IPS-15b (cell line): ENCODE data around the gene TNIK.

Experiments
- H3K27me3 ChIP-seq: one replicate; pipeline ENCODE4 v1.6.1; 2013; ENCODE audit warnings: low read length; ENCODE audit not compliant: control insufficient read depth, insufficient read depth
- H3K36me3 ChIP-seq: one replicate; pipeline ENCODE4 v1.6.1; 2013; ENCODE audit warnings: low read length; ENCODE audit not compliant: control insufficient read depth, insufficient read depth
- H3K4me1 ChIP-seq: one replicate; pipeline ENCODE4 v1.6.1; 2013; ENCODE audit warnings: mild to moderate bottlenecking, low read length; ENCODE audit not compliant: control insufficient read depth, insufficient read depth
- H3K4me3 ChIP-seq: one replicate; pipeline ENCODE4 v1.5.1; 2013; ENCODE audit warnings: low read depth, low read length
- H3K9ac ChIP-seq: one replicate; pipeline ENCODE4 v1.6.1; 2013; ENCODE audit warnings: low read depth, mild to moderate bottlenecking, low read length
- H3K9me3 ChIP-seq: one replicate; pipeline ENCODE4 v1.6.1; 2013; ENCODE audit warnings: mild to moderate bottlenecking, low read length; ENCODE audit not compliant: control insufficient read depth, insufficient read depth

TNIK gene

GRCh38 chr3:171468296-171468906 lies 8.2 kb upstream of the TNIK start:
- Histone ChIP-seq H3K4me1 (no peaks in the 10 kb centered on the region), H3K27me3 (no peaks in the 10 kb centered on the region)

GRCh38 chr3:171465763-171466162 lies 5.6 kb upstream of the TNIK start:
- Histone ChIP-seq H3K9ac (no peak overlapping the region), H3K4me3 (no peak overlapping the region)

More at GRCh38 chr3:171468296-171468906, 8.2 kb upstream of the TNIK start:
- Histone ChIP-seq H3K4me3 (no peak overlapping the region), H3K36me3 (no peaks in the 10 kb centered on the region), H3K9ac (no peak overlapping the region), H3K9me3 (no peaks in the 10 kb centered on the region)

GRCh38 chr3:171464462-171464861 lies 4.3 kb upstream of the TNIK start:
- H3K27me3 ChIP-seq: peaks cover 15% of the 10 kb centered on the region
- H3K4me3 ChIP-seq: no peak overlapping the region
- H3K36me3 ChIP-seq: no peaks in the 10 kb centered on the region
- H3K9me3 ChIP-seq: no peaks in the 10 kb centered on the region
- H3K9ac ChIP-seq: no peak overlapping the region
- H3K4me1 ChIP-seq: peaks cover 2% of the 10 kb centered on the region

More at GRCh38 chr3:171465763-171466162, 5.6 kb upstream of the TNIK start:
- peaks cover 14% of the 10 kb centered on the region for H3K27me3 ChIP-seq
- no peaks in the 10 kb centered on the region for H3K9me3 ChIP-seq
- peaks cover 2% of the 10 kb centered on the region for H3K4me1 ChIP-seq
- no peaks in the 10 kb centered on the region for H3K36me3 ChIP-seq

- H3K4me1 ChIP-seq: peaks cover 5% of the 10 kb centered on the region
- H3K36me3 ChIP-seq: no peaks in the 10 kb centered on the region
- H3K4me3 ChIP-seq: no peak overlapping the region
- H3K27me3 ChIP-seq: peaks cover 19% of the 10 kb centered on the region
- H3K9ac ChIP-seq: no peak overlapping the region
- no peaks in the 10 kb centered on the region for H3K9me3 ChIP-seq
These were observed 2.0 kb upstream of the TNIK start for GRCh38 chr3:171462224-171462623.

- Histone ChIP-seq H3K36me3 (no peaks in the 10 kb centered on the region), H3K9me3 (no peaks in the 10 kb centered on the region), H3K9ac (no peak overlapping the region), H3K27me3 (peaks cover 19% of the 10 kb centered on the region), H3K4me1 (peaks cover 11% of the 10 kb centered on the region), H3K4me3 (peak overlapping the region; percentile 96)
These were observed 1.3 kb upstream of the TNIK start for GRCh38 chr3:171461525-171461917.

GRCh38 chr3:171460725-171461524 lies 720 bp upstream of the TNIK start:
- H3K9ac ChIP-seq: peak overlapping the region; percentile 37
- H3K36me3 ChIP-seq: no peaks in the 10 kb centered on the region
- H3K4me3 ChIP-seq: peak overlapping the region; percentile 96
- peaks cover 11% of the 10 kb centered on the region for H3K4me1 ChIP-seq
- no peaks in the 10 kb centered on the region for H3K9me3 ChIP-seq
- H3K27me3 ChIP-seq: peaks cover 19% of the 10 kb centered on the region

GRCh38 chr3:171459137-171459941 lies 866 bp downstream of the TNIK start:
- peaks cover 15% of the 10 kb centered on the region for H3K4me1 ChIP-seq
- peaks cover 19% of the 10 kb centered on the region for H3K27me3 ChIP-seq
- H3K9me3 ChIP-seq: no peaks in the 10 kb centered on the region
- H3K36me3 ChIP-seq: no peaks in the 10 kb centered on the region
- H3K9ac ChIP-seq: peak overlapping the region; percentile 67
- peak overlapping the region; percentile 96 for H3K4me3 ChIP-seq

GRCh38 chr3:171458864-171459136 lies 1.4 kb downstream of the TNIK start:
- Histone ChIP-seq H3K9ac (no peak overlapping the region), H3K36me3 (no peaks in the 10 kb centered on the region), H3K9me3 (no peaks in the 10 kb centered on the region), H3K27me3 (peaks cover 19% of the 10 kb centered on the region), H3K4me1 (peaks cover 17% of the 10 kb centered on the region), H3K4me3 (peak overlapping the region; percentile 96)

- H3K36me3 ChIP-seq: no peaks in the 10 kb centered on the region
- no peak overlapping the region for H3K9ac ChIP-seq
- peak overlapping the region; percentile 96 for H3K4me3 ChIP-seq
- H3K9me3 ChIP-seq: no peaks in the 10 kb centered on the region
- H3K4me1 ChIP-seq: peaks cover 20% of the 10 kb centered on the region
- H3K27me3 ChIP-seq: peaks cover 19% of the 10 kb centered on the region
These were observed 1.9 kb downstream of the TNIK start for GRCh38 chr3:171458071-171458863.

- Histone ChIP-seq H3K27me3 (peaks cover 19% of the 10 kb centered on the region), H3K4me1 (peaks cover 20% of the 10 kb centered on the region), H3K4me3 (peak overlapping the region; percentile 96), H3K9me3 (no peaks in the 10 kb centered on the region), H3K9ac (peak overlapping the region; percentile 49), H3K36me3 (no peaks in the 10 kb centered on the region)
These were observed 2.6 kb downstream of the TNIK start for GRCh38 chr3:171457607-171458061.
